H1 (cell line): Measurements from ENCODE around the gene DAZAP2. TPM values are rescaled to one million over a fixed set of nuclear protein-coding genes. Genes with fewer than 3 reads are reported as not detected.

Experiments
- CEBPB ChIP-seq: IDR thresholded peaks from 2 replicates; pipeline ENCODE4 v1.6.1; 2012; ENCODE audit warnings: low read depth, low read length
- CREB1 ChIP-seq: IDR thresholded peaks from 2 replicates; pipeline ENCODE4 v1.6.1; 2012; ENCODE audit warnings: inconsistent platforms
- CTCF ChIP-seq, 3 experiments: IDR thresholded peaks; 1 replicate in 2 of 3; 2 replicates in 1 of 3; pipeline versions ENCODE4 v1.5.1 to v1.6.1; 2011; ENCODE audit warnings: low read length in 3 of 3, mild to moderate bottlenecking in 3 of 3, inconsistent platforms in 2 of 3, low read depth in 1 of 3, moderate library complexity in 1 of 3; ENCODE audit not compliant: insufficient read depth in 1 of 3; ENCODE audit errors: control extremely low read depth in 1 of 3
- POLR2AphosphoS5 ChIP-seq: IDR thresholded peaks from 2 replicates; pipeline ENCODE4 v1.6.1; 2011; ENCODE audit warnings: low read depth, low read length
- RBBP5 ChIP-seq: IDR thresholded peaks from 2 replicates; pipeline ENCODE4 v1.7.1; 2012; ENCODE audit warnings: low read depth, mild to moderate bottlenecking, inconsistent platforms, low read length, moderate library complexity, borderline replicate concordance
- polyA plus RNA-seq, 7 experiments: library from polyadenylated mRNA; depleted of rRNA in 3 of 7; stranded (reverse) in 5 of 7; unstranded in 2 of 7; fragments of >200 nt in 5 of 7; fragments of 200-250 nt in 2 of 7; gene quantifications; 1 replicate in 5 of 7; 2 replicates in 1 of 7; 4 replicates in 1 of 7; pipeline versions ENCODE4 v1.2.1 to v1.2.3, GENCODE V29; 2011 to 2013; ENCODE audit warnings: missing spikeins in 2 of 7, mixed read lengths in 2 of 7
- total RNA-seq: library from RNA; stranded (reverse); fragmentation: NEBNext Ultra II Directional; extraction: Animal tissue kit (Norgen Biotek cat#: 25700); gene quantifications from 2 replicates; pipeline ENCODE4 v1.2.1, GENCODE V29; 2021

The DAZAP2 gene
- total and polyA plus RNA-seq, 2 of the 8 experiments (the other 6 are each of a cell fraction or from before 2014, with no cell fraction given), result 27.1 to 77.2 TPM

GRCh38 chr12:51198568-51199365 lies 39.9 kb upstream of the DAZAP2 start (continued):
- TF ChIP-seq RBBP5 (no peak), CEBPB (no peak), CREB1 (no peak), POLR2AphosphoS5 (no peak), CTCF (IDR thresholded peaks at IDR 0.05; ENCODE audit: control extremely low read depth in 1 of 3, insufficient read depth in 1 of 3, low read depth in 1 of 3, low read length in 3 of 3) (no peak)
